Endothelial cell of umbilical vein (primary cell): Measurements from ENCODE around the gene TPCN2.

Source experiments
- CTCF ChIP-seq, 2 donors: IDR thresholded peaks; 1 replicate in 1 of 2; 2 replicates in 1 of 2; pipeline ENCODE4 v1.5.1; 2011; ENCODE audit warnings: low read length in 2 of 2, mild to moderate bottlenecking in 2 of 2, moderate library complexity in 2 of 2, control low read depth in 1 of 2, inconsistent platforms in 1 of 2, low read depth in 1 of 2; ENCODE audit not compliant: insufficient read depth in 1 of 2; ENCODE audit errors: extremely low read depth in 1 of 2
- MYC ChIP-seq: IDR thresholded peaks from one replicate; pipeline ENCODE4 v1.6.1; 2011; ENCODE audit warnings: mild to moderate bottlenecking, low read depth, low read length

- TF ChIP-seq CTCF (IDR thresholded peaks at IDR 0.05; ENCODE audit: extremely low read depth in 1 of 2, insufficient read depth in 1 of 2, low read depth in 1 of 2, low read length in 2 of 2) (no peak), MYC (no peak)
These were observed 124.6 kb downstream of the TPCN2 start for GRCh38 chr11:69173331-69173730.
